NCI-H226 (cell line): ENCODE data around the gene MAGI2.

Source experiments
- DNase-seq: peaks from one replicate; pipeline ENCODE4 v3.0.0-alpha.2; 2015

MAGI2 gene

GRCh38 chr7:78873117-78873516 lies 580.4 kb downstream of the MAGI2 start:
- DNase-seq, result no peak

- DNase-seq, result no peak
Measured at GRCh38 chr7:78864339-78864738, 589.1 kb downstream of the MAGI2 start.

- no peak for DNase-seq
Measured at GRCh38 chr7:78863281-78863680, 590.2 kb downstream of the MAGI2 start.

- DNase-seq, result no peak
Measured at GRCh38 chr7:78862411-78862900, 591.0 kb downstream of the MAGI2 start.

- DNase-seq, result no peak
Measured at GRCh38 chr7:78852951-78853350, 600.5 kb downstream of the MAGI2 start.

GRCh38 chr7:78850093-78850740 lies 603.2 kb downstream of the MAGI2 start:
- DNase-seq, result no peak

GRCh38 chr7:78845155-78845554 lies 608.3 kb downstream of the MAGI2 start:
- DNase-seq, result no peak

GRCh38 chr7:78842068-78842467 lies 611.4 kb downstream of the MAGI2 start:
- peak; percentile 27 for DNase-seq

- DNase-seq, result no peak
Measured at GRCh38 chr7:78835897-78836296, 617.6 kb downstream of the MAGI2 start.

- no peak for DNase-seq
Measured at GRCh38 chr7:78828317-78828716, 625.1 kb downstream of the MAGI2 start.

GRCh38 chr7:78803501-78804127 lies 649.9 kb downstream of the MAGI2 start:
- no peak for DNase-seq

GRCh38 chr7:78794101-78794500 lies 659.4 kb downstream of the MAGI2 start:
- peak; percentile 18 for DNase-seq

- no peak for DNase-seq
Measured at GRCh38 chr7:78792624-78793023, 660.8 kb downstream of the MAGI2 start.

- DNase-seq, result no peak
Measured at GRCh38 chr7:78792006-78792405, 661.5 kb downstream of the MAGI2 start.

- DNase-seq, result no peak
Measured at GRCh38 chr7:78788464-78788863, 665.0 kb downstream of the MAGI2 start.

GRCh38 chr7:78787854-78788253 lies 665.6 kb downstream of the MAGI2 start:
- no peak for DNase-seq

GRCh38 chr7:78786055-78786454 lies 667.4 kb downstream of the MAGI2 start:
- no peak for DNase-seq

GRCh38 chr7:78783179-78783962 lies 670.1 kb downstream of the MAGI2 start:
- DNase-seq, result no peak

- no peak for DNase-seq
Measured at GRCh38 chr7:78780560-78780959, 672.9 kb downstream of the MAGI2 start.

- no peak for DNase-seq
Measured at GRCh38 chr7:78779788-78780187, 673.7 kb downstream of the MAGI2 start.

GRCh38 chr7:78777829-78778228 lies 675.6 kb downstream of the MAGI2 start:
- no peak for DNase-seq

- no peak for DNase-seq
Measured at GRCh38 chr7:78770422-78771410, 682.8 kb downstream of the MAGI2 start.
